Adrenal gland (tissue), 12 donors: ENCODE data around the gene CACNA1B. TPM values are rescaled to one million over a fixed set of nuclear protein-coding genes. Genes with fewer than 3 reads are reported as not detected.

Experiments used
- DNase-seq, 7 donors: peaks; one replicate each; pipeline ENCODE4 v3.0.0-alpha.2; 2019 to 2020
- H3K27ac ChIP-seq, 5 donors: fragments of 200-600 bp; sonication (generic) in 4 of 5; 1 replicate in 3 of 5; 2 replicates in 2 of 5; pipeline versions ENCODE4 v1.5.1 to v1.8.0; 2016 to 2020; ENCODE audit warnings: mild to moderate bottlenecking in 1 of 5
- H3K27me3 ChIP-seq: fragments of 200-600 bp; 2 replicates; pipeline ENCODE4 v1.8.0; 2021
- H3K36me3 ChIP-seq, 2 donors: fragments of 200-600 bp; replicated peaks in 1 of 2; 1 replicate in 1 of 2; 2 replicates in 1 of 2; pipeline versions ENCODE4 v1.5.1 to v1.8.0; 2018 to 2022
- H3K4me1 ChIP-seq, 2 donors: fragments of 200-600 bp; replicated peaks in 1 of 2; 1 replicate in 1 of 2; 2 replicates in 1 of 2; pipeline versions ENCODE4 v1.5.1 to v1.8.0; 2018 to 2021
- H3K4me3 ChIP-seq, 4 donors: fragments of 200-600 bp; sonication (generic) in 3 of 4; one replicate each; pipeline ENCODE4 v1.5.1; 2016 to 2018
- H3K9me3 ChIP-seq, 3 donors: fragments of 200-600 bp; sonication (generic) in 1 of 3; replicated peaks in 1 of 3; 1 replicate in 2 of 3; 2 replicates in 1 of 3; pipeline versions ENCODE4 v1.5.1 to v1.8.0; 2016 to 2021
- CTCF ChIP-seq, 6 experiments: fragments of 450-650 bp in 4 of 6; fragments of 200-600 bp in 2 of 6; sonication (generic) in 1 of 6; IDR thresholded peaks; 1 replicate in 5 of 6; 2 replicates in 1 of 6; pipeline versions ENCODE4 v1.5.1 to v1.8.0; 2016 to 2021; ENCODE audit warnings: antibody characterized with exemption in 6 of 6, mild to moderate bottlenecking in 2 of 6, moderate library complexity in 1 of 6
- POLR2A ChIP-seq, 2 donors: fragments of 450-650 bp; IDR thresholded peaks; one replicate each; pipeline ENCODE4 v1.6.1; 2017; ENCODE audit warnings: antibody characterized with exemption in 2 of 2, mild to moderate bottlenecking in 2 of 2, moderate library complexity in 1 of 2
- WGBS, 4 donors: extraction: QIAGEN DNeasy Blood & Tissue Kit in 2 of 4; methylation state at CpG; one replicate each; pipeline versions ENCODE4 v1.1.5 to v1.1.7; 2013 to 2017; 5-methylcytosine and 5-hydroxymethylcytosine counted together
- intact Hi-C, 2 donors: fragments of 100-400 bp; cut with DNase I; formaldehyde crosslinking; loops; one replicate each; pipeline versions ENCODE4 v1.14.1 to v1.15.0; 2022 to 2023
- polyA plus RNA-seq, 3 donors: library from polyadenylated mRNA; stranded (reverse); fragments of 200-250 nt in 2 of 3; fragments of 350-450 nt in 1 of 3; fragmentation: Illumina TruSeq in 1 of 3; extraction: RNeasy Lipid Tissue Mini Kit (QIAGEN cat#74804) in 1 of 3; gene quantifications; one replicate each; pipeline ENCODE4 v1.2.3, GENCODE V29; 2013 to 2014
- total RNA-seq, 9 donors: library from RNA; depleted of rRNA in 4 of 9; stranded (reverse); fragments of >200 nt in 4 of 9; fragments of 120-200 nt in 1 of 9; fragmentation: NEBNext Ultra II Directional in 1 of 9; extraction: Animal tissue kit (Norgen Biotek cat#: 25700) in 1 of 9; gene quantifications; one replicate each; pipeline versions ENCODE4 v1.1.0 to v1.2.4, GENCODE V29; 2013 to 2023
- donor health status: healthy with polysubstance abuse.
- donor health status: Bipolar disorder and iron deficiency.
- donor health status: DM: yes; HTN: yes; CAD: no.
- donor health status: DM: no; HTN: no; CAD: no.
- donor health status: DM: no; HTN: no; CAD: no.
- donor health status: DM: yes; HTN: yes; CAD: no.

Gene CACNA1B
- total and polyA plus RNA-seq, 12 donors: 0.04 to 4.9 (median 1.1) TPM; not detected in 1

DNA sequence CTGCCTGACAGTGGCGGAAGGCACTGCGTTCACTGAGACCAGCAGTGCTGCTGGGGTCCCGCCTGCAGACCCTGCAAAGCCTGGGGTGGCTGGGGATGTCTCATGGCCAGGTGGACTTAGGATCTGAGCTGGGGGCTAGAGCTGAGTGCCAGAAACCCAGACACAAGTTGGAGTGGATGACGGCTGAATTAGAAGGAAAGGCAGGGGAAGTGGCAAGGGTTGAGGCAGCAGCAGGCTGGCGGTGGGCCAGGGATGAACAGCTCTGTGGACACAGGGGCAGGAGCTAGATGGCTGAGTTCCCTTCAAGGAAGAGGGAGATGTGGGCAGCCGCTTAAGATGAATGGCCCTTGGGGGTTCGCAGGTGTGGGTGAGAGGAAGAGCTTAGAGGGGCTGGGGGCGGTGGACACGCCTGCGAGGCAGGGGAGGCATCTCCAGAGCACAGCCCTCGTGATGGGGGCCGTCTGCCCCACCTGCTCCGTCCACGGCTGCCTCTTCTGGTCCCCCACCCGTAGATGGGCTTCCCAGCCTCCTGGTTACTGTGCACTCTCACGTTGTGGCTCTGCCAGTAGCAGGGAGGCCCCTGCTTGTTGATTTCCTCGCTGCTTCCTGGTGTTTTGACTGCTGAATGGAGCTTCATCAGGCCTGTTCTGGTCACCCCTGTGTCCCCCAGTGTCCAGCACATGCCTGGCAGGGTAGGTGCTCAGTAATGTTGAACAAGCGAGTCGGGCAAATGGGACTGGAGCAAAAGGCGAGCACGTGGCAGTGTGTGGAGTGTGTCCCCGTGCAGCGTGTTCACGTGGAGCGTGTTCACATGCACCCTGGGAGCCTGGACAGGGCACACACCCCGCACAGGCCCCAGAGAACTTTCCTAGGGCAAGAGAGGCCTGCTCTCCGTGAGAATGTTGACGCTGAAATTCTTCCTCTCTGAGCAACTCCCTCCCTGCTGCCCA, 168.2 kb downstream of the CACNA1B start:
- WGBS, 4 donors: 79 to 84% (median 80%) methylated on average over 23 to 28 of the region's 28 CpGs
- intact Hi-C loops: no loop called here

DNA sequence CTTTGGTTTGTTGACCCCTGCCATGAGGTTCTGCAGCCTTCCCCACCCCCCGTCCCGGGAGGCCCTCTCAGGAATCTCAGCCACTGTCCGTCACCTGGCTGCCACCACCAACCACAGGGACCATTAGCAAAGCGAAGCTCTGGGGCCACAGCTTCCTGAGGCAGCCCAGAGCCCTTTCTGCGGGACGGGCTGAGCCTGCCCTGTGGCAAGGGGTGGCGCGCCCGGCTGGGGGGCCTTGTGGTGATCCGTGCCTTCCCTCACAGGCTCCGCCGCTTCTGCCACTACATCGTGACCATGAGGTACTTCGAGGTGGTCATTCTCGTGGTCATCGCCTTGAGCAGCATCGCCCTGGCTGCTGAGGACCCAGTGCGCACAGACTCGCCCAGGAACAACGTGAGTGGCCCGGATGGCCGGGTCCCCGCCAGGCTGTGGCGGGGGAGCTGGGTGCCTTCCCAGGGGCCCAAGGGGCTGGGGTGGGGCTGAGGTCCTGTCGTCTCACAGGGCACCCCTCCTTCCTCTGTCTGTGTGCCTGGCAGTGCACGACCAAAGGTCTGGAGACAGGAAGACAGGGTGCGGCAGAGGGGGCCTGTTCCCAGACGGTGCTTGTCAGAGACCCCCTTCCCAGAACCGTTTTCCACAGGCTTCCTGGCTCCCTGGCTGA, 169.2 kb downstream of the CACNA1B start:
- no peak for TF ChIP-seq CTCF (IDR thresholded peaks at IDR 0.05)
- no peak for TF ChIP-seq POLR2A (IDR thresholded peaks at IDR 0.05)
- peak in 2 of 7 donors; percentile 9 to 10 for DNase-seq
- Histone ChIP-seq H3K9me3 (no peaks in the 10 kb centered on the region), H3K36me3 (no peaks in the 10 kb centered on the region), H3K27ac (no peak overlapping the region), H3K4me1 (no peaks in the 10 kb centered on the region), H3K4me3 (no peak overlapping the region), H3K27me3 (no peaks in the 10 kb centered on the region)
- intact Hi-C loops: no loop called here
- WGBS, 4 donors: 66 to 87% (median 84%) methylated on average over 13 to 29 of the region's 29 CpGs

More for the DNA sequence above, 168.2 kb downstream of the CACNA1B start:
- H3K27ac ChIP-seq: no peak overlapping the region
- H3K9me3 ChIP-seq: no peaks in the 10 kb centered on the region
- no peak for TF ChIP-seq POLR2A (IDR thresholded peaks at IDR 0.05)
- no peak for TF ChIP-seq CTCF (IDR thresholded peaks at IDR 0.05)
- no peaks in the 10 kb centered on the region for H3K27me3 ChIP-seq
- peak in 3 of 7 donors; percentile 10 to 61 (median 20) for DNase-seq
- H3K4me1 ChIP-seq: no peaks in the 10 kb centered on the region
- no peak overlapping the region for H3K4me3 ChIP-seq
- H3K36me3 ChIP-seq: no peaks in the 10 kb centered on the region

GRCh38 chr9:138047469-138048040, 170.0 kb downstream of the CACNA1B start:
- Histone ChIP-seq H3K9me3 (no peaks in the 10 kb centered on the region), H3K27ac (no peak overlapping the region), H3K36me3 (no peaks in the 10 kb centered on the region), H3K27me3 (no peaks in the 10 kb centered on the region), H3K4me1 (no peaks in the 10 kb centered on the region), H3K4me3 (no peak overlapping the region)
- peak in 2 of 7 donors; percentile 5 to 7 for DNase-seq
- intact Hi-C loops: no loop called here
- TF ChIP-seq CTCF (IDR thresholded peaks at IDR 0.05): no peak
- TF ChIP-seq POLR2A (IDR thresholded peaks at IDR 0.05): no peak
- WGBS, 4 donors: 79 to 97% (median 83%) methylated on average over 5 to 8 of the region's 8 CpGs

DNA sequence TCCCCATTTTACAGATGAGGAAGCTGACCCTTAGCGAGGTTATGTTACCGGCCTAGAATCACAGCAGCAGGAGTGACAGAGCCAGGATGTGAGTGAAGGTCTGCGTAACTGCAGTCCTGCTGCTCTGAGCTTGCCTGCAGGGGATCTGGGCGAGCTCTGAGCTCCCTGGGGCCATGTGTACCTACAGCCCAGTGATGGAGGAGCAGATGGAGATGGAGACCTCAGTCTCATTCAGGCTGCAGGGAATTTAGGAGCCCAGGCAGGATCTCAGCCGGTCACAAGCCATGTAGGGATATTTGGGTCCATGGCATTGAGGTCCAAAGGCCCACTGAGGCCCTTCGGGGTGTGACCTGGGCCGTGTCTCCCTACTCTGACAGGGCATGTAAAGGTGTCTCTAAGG, 170.6 kb downstream of the CACNA1B start:
- no peak overlapping the region for H3K27ac ChIP-seq
- TF ChIP-seq POLR2A (IDR thresholded peaks at IDR 0.05): no peak
- no peak for TF ChIP-seq CTCF (IDR thresholded peaks at IDR 0.05)
- H3K36me3 ChIP-seq: no peaks in the 10 kb centered on the region
- H3K9me3 ChIP-seq: no peaks in the 10 kb centered on the region
- H3K4me1 ChIP-seq: no peaks in the 10 kb centered on the region
- no peak overlapping the region for H3K4me3 ChIP-seq
- intact Hi-C loops: no loop called here
- peak in 3 of 7 donors; percentile 2 to 35 (median 2) for DNase-seq
- WGBS, 4 donors: 84 to 92% (median 88%) methylated on average over 5 to 7 of the region's 7 CpGs
- H3K27me3 ChIP-seq: no peaks in the 10 kb centered on the region
